Mucosa of descending colon (tissue), 3 donors: ENCODE results near the gene CRABP2. TPM values are rescaled to one million over a fixed set of nuclear protein-coding genes. Genes with fewer than 3 reads are reported as not detected.

Experiments used
- ATAC-seq: fragments of 200-7000 bp; cut with Tn5 transposase; one replicate; pipeline ENCODE4 v1.9.1; 2020; ENCODE audit warnings: mild to moderate bottlenecking, moderate library complexity
- DNase-seq, 3 donors: peaks; one replicate each; pipeline ENCODE4 v3.0.0-alpha.2; 2020
- H3K36me3 ChIP-seq: fragments of 200-600 bp; one replicate; pipeline ENCODE4 v1.8.0; 2021; ENCODE audit warnings: low read depth, mild to moderate bottlenecking
- H3K4me1 ChIP-seq: fragments of 200-600 bp; one replicate; pipeline ENCODE4 v1.8.0; 2021; ENCODE audit warnings: low read depth, mild to moderate bottlenecking
- H3K4me3 ChIP-seq: fragments of 200-600 bp; one replicate; pipeline ENCODE4 v1.8.0; 2021; ENCODE audit warnings: mild to moderate bottlenecking
- H3K9me3 ChIP-seq: fragments of 200-600 bp; one replicate; pipeline ENCODE4 v1.8.0; 2021; ENCODE audit warnings: mild to moderate bottlenecking
- intact Hi-C, 2 donors: fragments of 100-400 bp; cut with DNase I in 1 of 2; cut with micrococcal nuclease in 1 of 2; formaldehyde crosslinking; loops; one replicate each; pipeline versions ENCODE4 v1.11.0 to v1.11.1; 2022; cut with DNase I, micrococcal nuclease
- total RNA-seq, 3 donors: library from RNA; stranded (reverse); fragmentation: NEBNext Ultra II Directional in 2 of 3; extraction: Animal tissue kit (Norgen Biotek cat#: 25700) in 2 of 3; gene quantifications; one replicate each; pipeline versions ENCODE4 v1.2.1 to v1.2.4, GENCODE V29; 2021 to 2023
- TF ChIP-seq, protein P1 (sequence below): fragments of 200-600 bp; IDR thresholded peaks from one replicate; pipeline ENCODE4 v1.8.0; 2022; ENCODE audit warnings: antibody characterized with exemption, mild to moderate bottlenecking
- donor health status: DM: no; HTN: no; CAD: no; lungs with moderate emphysema.
- donor health status: DM: no; HTN: no; CAD: no.
- donor health status: DM: no; HTN: yes; CAD: no.

The CRABP2 gene
- total RNA-seq, 3 donors from 2014 or later = 0.38 to 2.2 (median 1.2) TPM

DNA sequence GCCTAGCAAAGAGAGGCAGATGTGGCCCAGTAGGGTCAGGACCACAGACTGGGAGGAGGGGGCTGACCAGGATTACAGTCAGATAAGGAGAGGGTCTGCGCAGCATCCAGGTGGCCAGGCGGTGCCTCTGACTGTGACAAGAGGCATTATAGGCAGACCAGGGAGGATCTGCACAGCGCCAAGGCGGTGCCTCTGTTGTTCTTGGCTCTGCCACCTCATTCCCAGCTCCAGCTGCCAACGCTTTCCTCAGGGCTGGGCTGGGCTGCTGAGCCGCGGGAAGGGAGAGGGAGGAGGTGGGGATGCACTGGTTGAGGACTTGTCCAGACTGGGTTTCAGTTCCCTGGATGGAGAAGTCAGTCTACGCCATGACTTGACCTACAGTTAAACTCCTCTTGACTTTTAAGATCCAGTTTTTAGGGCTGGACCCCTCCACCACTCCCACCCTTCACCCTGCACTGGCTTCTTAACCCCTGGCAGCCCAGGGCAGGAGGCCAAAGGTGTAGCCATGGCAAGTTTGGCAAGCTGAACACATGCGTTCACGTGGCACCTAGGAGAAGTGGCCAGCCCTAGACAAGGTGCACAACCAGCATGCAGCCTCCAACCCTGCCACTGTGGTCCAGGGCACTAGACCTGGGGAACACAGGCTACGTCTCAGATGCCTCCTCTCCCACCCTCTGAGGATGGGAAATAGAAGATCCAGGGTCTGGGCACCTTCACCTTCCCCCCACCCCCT, 4.5 kb upstream of the CRABP2 start:
- TF ChIP-seq, protein P1, sequence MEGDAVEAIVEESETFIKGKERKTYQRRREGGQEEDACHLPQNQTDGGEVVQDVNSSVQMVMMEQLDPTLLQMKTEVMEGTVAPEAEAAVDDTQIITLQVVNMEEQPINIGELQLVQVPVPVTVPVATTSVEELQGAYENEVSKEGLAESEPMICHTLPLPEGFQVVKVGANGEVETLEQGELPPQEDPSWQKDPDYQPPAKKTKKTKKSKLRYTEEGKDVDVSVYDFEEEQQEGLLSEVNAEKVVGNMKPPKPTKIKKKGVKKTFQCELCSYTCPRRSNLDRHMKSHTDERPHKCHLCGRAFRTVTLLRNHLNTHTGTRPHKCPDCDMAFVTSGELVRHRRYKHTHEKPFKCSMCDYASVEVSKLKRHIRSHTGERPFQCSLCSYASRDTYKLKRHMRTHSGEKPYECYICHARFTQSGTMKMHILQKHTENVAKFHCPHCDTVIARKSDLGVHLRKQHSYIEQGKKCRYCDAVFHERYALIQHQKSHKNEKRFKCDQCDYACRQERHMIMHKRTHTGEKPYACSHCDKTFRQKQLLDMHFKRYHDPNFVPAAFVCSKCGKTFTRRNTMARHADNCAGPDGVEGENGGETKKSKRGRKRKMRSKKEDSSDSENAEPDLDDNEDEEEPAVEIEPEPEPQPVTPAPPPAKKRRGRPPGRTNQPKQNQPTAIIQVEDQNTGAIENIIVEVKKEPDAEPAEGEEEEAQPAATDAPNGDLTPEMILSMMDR = no peak
- peak; percentile 63 to 75 (median 71) for DNase-seq
- Histone ChIP-seq H3K36me3 (no peaks in the 10 kb centered on the region), H3K9me3 (no peaks in the 10 kb centered on the region), H3K4me3 (no peak overlapping the region), H3K4me1 (peaks cover 21% of the 10 kb centered on the region)
- peak; percentile 82 for ATAC-seq
- intact Hi-C loops = no loop called here

- ATAC-seq = no peak
- DNase-seq = no peak
- TF ChIP-seq, protein P1 = no peak
- intact Hi-C loops = no loop called here
- H3K4me1 ChIP-seq = peaks cover 26% of the 10 kb centered on the region
- H3K4me3 ChIP-seq = no peak overlapping the region
- H3K36me3 ChIP-seq = no peaks in the 10 kb centered on the region
- no peaks in the 10 kb centered on the region for H3K9me3 ChIP-seq
These were observed 3.6 kb upstream of the CRABP2 start for GRCh38 chr1:156709031-156709430.

GRCh38 chr1:156708218-156708661, 2.9 kb upstream of the CRABP2 start:
- DNase-seq = no peak

DNA sequence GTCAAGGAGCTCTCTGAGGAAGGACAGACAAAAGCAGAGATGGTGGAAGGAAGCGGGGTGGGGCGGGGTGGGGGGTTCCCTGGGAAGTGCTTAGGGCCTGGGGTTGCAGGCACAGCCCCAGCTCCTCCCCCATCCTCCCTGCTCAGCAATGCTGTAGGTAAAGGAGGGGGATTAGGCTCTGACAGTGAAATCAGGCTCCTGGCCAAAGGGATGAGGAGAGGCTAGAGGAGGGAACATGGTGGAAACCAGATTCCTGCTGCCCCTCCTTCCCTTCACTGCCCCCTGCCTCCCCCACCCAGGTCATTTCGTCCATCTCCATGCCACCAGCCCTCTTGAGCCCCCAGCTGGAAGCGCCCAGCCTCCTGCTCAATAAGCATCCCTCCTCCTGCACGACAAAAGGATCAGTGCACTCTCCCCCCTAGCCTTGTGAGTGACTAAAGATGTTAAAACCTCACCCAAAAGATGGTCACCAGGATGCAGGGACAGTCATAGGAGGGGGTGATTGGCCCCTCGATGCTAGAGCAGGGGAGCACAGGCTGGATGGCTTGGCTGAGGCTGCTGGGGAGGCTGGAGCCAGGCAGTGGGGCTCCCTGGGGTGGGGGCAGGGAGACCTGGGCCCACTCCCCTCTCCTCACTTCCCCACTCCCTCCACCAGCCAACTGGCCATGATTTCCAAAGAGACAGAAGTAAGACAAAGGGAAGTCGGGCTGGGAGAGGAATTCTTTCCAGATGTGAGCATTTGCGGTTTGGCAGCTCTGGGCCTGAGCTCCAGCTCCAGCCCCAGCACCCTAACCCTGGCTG, 2.2 kb upstream of the CRABP2 start:
- H3K4me3 ChIP-seq = no peak overlapping the region
- DNase-seq = no peak

More at GRCh38 chr1:156708218-156708661, 2.9 kb upstream of the CRABP2 start:
- ATAC-seq = no peak
- Histone ChIP-seq H3K4me3 (no peak overlapping the region), H3K9me3 (no peaks in the 10 kb centered on the region), H3K4me1 (peaks cover 26% of the 10 kb centered on the region), H3K36me3 (no peaks in the 10 kb centered on the region)
- TF ChIP-seq, protein P1 = no peak
- intact Hi-C loops = no loop called here

GRCh38 chr1:156706657-156707416, 1.5 kb upstream of the CRABP2 start:
- ATAC-seq = peak; percentile 40
- TF ChIP-seq, protein P1 = no peak
- peak; percentile 54 to 72 (median 55) for DNase-seq
- Histone ChIP-seq H3K4me1 (peaks cover 26% of the 10 kb centered on the region), H3K9me3 (no peaks in the 10 kb centered on the region), H3K36me3 (no peaks in the 10 kb centered on the region), H3K4me3 (no peak overlapping the region)
- intact Hi-C loops = no loop called here

More for the DNA sequence above, 2.2 kb upstream of the CRABP2 start:
- H3K36me3 ChIP-seq = no peaks in the 10 kb centered on the region
- TF ChIP-seq, protein P1 = no peak
- ATAC-seq = no peak
- peaks cover 26% of the 10 kb centered on the region for H3K4me1 ChIP-seq
- H3K9me3 ChIP-seq = no peaks in the 10 kb centered on the region
- intact Hi-C loops = no loop called here
